GM12878 (cell line): ENCODE results near the gene DIP2C. TPM values are rescaled to one million over a fixed set of nuclear protein-coding genes. Genes with fewer than 3 reads are reported as not detected.

Source experiments
- BCL11A ChIP-seq: IDR thresholded peaks from 2 replicates; pipeline ENCODE4 v1.6.1; 2011; ENCODE audit warnings: low read depth, low read length
- ESRRA ChIP-seq: IDR thresholded peaks from 2 replicates; pipeline ENCODE4 v1.6.1; 2012; ENCODE audit warnings: mild to moderate bottlenecking, low read length, improper control_type of control experiment
- EZH2 ChIP-seq: IDR thresholded peaks from 2 replicates; pipeline ENCODE4 v1.6.1; 2012; ENCODE audit warnings: low read depth, mild to moderate bottlenecking, control low read depth, inconsistent platforms, low read length, borderline replicate concordance; ENCODE audit not compliant: control insufficient read depth
- KDM1A ChIP-seq: fragments of 200-600 bp; sonication (generic); IDR thresholded peaks from 2 replicates; pipeline ENCODE4 v1.6.1; 2016; ENCODE audit warnings: borderline replicate concordance
- MEF2B ChIP-seq: fragments of 450-650 bp; IDR thresholded peaks from 2 replicates; pipeline ENCODE4 v1.6.1; 2018; ENCODE audit warnings: mild to moderate bottlenecking, moderate library complexity; ENCODE audit not compliant: partially characterized antibody, poor library complexity, severe bottlenecking
- MYB ChIP-seq: fragments of 150-350 bp; IDR thresholded peaks from 2 replicates; pipeline ENCODE4 v1.6.1; 2014; ENCODE audit warnings: mild to moderate bottlenecking, low read depth, low read length, borderline replicate concordance
- PAX5 ChIP-seq: IDR thresholded peaks from 2 replicates; pipeline ENCODE4 v1.6.1; 2011; ENCODE audit warnings: low read depth, low read length, borderline replicate concordance
- RAD21 ChIP-seq: IDR thresholded peaks from 2 replicates; pipeline ENCODE4 v1.6.1; 2011; ENCODE audit warnings: mild to moderate bottlenecking, low read depth, low read length, moderate library complexity; ENCODE audit not compliant: insufficient read depth
- REST ChIP-seq: IDR thresholded peaks from 2 replicates; pipeline ENCODE4 v1.6.1; 2012; ENCODE audit warnings: mild to moderate bottlenecking, low read depth, low read length
- TBL1XR1 ChIP-seq: IDR thresholded peaks from 2 replicates; pipeline ENCODE4 v1.6.1; 2012; ENCODE audit warnings: low read depth, low read length, improper control_type of control experiment
- TCF12 ChIP-seq: IDR thresholded peaks from 2 replicates; pipeline ENCODE4 v1.6.1; 2011; ENCODE audit warnings: low read depth, mild to moderate bottlenecking, low read length
- USF1 ChIP-seq: IDR thresholded peaks from 2 replicates; pipeline ENCODE4 v1.6.1; 2011; ENCODE audit warnings: borderline replicate concordance, low read depth, mild to moderate bottlenecking, moderate library complexity, mixed read lengths, low read length; ENCODE audit not compliant: insufficient read depth; ENCODE audit errors: extremely low read length
- ZNF687 ChIP-seq: fragments of 450-650 bp; IDR thresholded peaks from 2 replicates; pipeline ENCODE4 v1.6.1; 2017; ENCODE audit warnings: mild to moderate bottlenecking, moderate library complexity
- polyA plus RNA-seq, 11 experiments: library from polyadenylated mRNA; depleted of rRNA in 4 of 11; unstranded in 6 of 11; stranded (reverse) in 5 of 11; fragments of >200 nt; fragmentation: Nextera tagmentation in 4 of 11; fragmentation: Illumina TruSeq in 1 of 11; extraction: Ambion mirVana in 4 of 11; extraction: Trizol in 1 of 11; gene quantifications; 1 replicate in 1 of 11; 2 replicates in 10 of 11; pipeline versions ENCODE4 v1.2.1 to v1.2.3, GENCODE V29; 2011 to 2016; ENCODE audit warnings: inconsistent platforms in 2 of 11, missing spikeins in 2 of 11, low read depth in 1 of 11
- total RNA-seq, 4 experiments: library from RNA; depleted of rRNA in 3 of 4; stranded (reverse); fragments of >200 nt in 3 of 4; fragmentation: Illumina TruSeq in 1 of 4; extraction: Trizol in 1 of 4; gene quantifications; 2 replicates each; pipeline versions ENCODE4 v1.2.1 to v1.2.3, GENCODE V29; 2013 to 2021
- TF ChIP-seq, protein P1 (sequence below): fragments of 450-650 bp; IDR thresholded peaks from 2 replicates; pipeline ENCODE4 v1.6.1; 2017; ENCODE audit warnings: borderline replicate concordance
- TF ChIP-seq, protein P2 (sequence below): fragments of 450-650 bp; IDR thresholded peaks from 2 replicates; pipeline ENCODE4 v1.6.1; 2017; ENCODE audit warnings: mild to moderate bottlenecking, low read depth, inconsistent platforms; ENCODE audit not compliant: poor library complexity, severe bottlenecking

DIP2C gene
- total and polyA plus RNA-seq, 10 of the 15 experiments (the other 5 are each of a cell fraction or from before 2014, with no cell fraction given): 0.01 to 0.10 (median 0.06) TPM

DNA sequence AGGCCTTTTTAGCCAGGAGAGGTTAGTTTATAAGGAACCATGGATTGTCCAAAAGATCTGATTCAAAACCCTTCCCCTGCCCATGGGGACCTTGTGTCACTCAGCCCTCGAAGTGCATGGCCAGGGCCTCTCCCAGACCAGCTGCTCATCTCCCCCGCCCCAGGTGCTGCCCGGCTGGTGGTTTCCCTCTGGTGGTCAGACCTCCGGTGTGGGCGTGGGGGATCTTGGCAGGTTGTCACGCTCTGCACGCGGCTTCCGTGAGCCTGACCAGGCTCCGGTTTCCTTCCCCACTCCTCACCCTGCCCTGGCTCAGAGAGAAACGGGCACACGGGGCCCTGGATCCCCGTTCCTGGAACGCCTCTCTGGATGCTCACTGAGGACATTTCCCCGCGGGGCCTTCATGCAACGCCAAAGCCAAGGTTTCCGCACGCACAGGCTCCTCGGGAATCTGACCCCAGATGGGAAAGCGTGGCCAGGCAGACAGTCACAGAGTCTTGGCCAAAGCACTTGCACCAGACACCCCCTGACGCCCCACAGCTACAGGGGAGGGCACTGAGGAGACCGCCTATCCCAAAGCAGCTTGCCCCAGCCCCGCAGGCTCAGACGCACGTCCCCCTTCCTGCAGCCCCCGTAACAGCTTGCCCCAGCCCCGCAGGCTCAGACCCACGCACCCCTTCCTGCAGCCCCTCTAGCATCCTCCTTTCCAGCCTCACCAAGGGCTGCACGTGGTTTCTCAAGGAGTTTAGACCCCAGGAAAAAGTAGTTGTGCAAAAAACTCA lies 7.8 kb upstream of the DIP2C start (continued):
- TF ChIP-seq REST (no peak), BCL11A (peak; percentile 63; the same call in 1 of the 2 replicates), PAX5 (peak; percentile 34; the same call in 1 of the 2 replicates), MEF2B (no peak), RAD21 (no peak), USF1 (no peak), TBL1XR1 (no peak), MYB (no peak), KDM1A (no peak), ZNF687 (0 out of 2 replicates have a peak, but pooled peaks have one; percentile 31), EZH2 (no peak), ESRRA (no peak), TCF12 (peak; percentile 93)
- TF ChIP-seq, protein P1, sequence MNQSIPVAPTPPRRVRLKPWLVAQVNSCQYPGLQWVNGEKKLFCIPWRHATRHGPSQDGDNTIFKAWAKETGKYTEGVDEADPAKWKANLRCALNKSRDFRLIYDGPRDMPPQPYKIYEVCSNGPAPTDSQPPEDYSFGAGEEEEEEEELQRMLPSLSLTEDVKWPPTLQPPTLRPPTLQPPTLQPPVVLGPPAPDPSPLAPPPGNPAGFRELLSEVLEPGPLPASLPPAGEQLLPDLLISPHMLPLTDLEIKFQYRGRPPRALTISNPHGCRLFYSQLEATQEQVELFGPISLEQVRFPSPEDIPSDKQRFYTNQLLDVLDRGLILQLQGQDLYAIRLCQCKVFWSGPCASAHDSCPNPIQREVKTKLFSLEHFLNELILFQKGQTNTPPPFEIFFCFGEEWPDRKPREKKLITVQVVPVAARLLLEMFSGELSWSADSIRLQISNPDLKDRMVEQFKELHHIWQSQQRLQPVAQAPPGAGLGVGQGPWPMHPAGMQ: no peak
- TF ChIP-seq, protein P2, sequence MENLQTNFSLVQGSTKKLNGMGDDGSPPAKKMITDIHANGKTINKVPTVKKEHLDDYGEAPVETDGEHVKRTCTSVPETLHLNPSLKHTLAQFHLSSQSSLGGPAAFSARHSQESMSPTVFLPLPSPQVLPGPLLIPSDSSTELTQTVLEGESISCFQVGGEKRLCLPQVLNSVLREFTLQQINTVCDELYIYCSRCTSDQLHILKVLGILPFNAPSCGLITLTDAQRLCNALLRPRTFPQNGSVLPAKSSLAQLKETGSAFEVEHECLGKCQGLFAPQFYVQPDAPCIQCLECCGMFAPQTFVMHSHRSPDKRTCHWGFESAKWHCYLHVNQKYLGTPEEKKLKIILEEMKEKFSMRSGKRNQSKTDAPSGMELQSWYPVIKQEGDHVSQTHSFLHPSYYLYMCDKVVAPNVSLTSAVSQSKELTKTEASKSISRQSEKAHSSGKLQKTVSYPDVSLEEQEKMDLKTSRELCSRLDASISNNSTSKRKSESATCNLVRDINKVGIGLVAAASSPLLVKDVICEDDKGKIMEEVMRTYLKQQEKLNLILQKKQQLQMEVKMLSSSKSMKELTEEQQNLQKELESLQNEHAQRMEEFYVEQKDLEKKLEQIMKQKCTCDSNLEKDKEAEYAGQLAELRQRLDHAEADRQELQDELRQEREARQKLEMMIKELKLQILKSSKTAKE: no peak
